ENCODE data around the gene GLT8D1.

Gene GLT8D1

DNA sequence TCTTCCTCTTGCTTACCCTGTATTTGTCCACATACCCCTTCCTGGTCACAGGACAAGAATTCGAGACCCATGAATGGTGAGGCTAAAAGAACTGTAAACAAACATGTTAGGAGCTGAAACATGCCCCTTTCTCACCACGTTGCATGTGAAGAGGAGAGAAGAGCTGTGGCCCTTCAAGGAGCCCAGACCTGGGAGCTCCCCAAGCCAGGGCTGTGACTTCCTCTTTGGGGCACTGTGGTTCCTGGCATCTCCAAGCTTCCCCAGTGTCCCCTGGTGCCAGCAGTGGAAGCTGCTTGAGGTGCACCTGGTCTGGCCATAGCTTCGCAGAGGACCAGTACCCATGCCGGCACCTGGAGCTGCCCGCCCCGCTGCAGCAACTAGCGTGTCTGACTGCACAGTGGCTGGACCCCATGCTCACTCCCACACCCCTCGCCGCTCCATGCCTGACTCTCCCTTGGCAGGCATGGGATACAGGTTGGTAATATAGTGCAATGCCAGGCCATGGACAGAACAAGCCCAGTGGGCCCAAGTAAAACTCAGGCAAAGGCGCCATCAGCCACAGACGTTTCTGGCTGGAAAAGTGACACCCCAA lies 10.2 kb upstream of the GLT8D1 start:
- no peak overlapping the region for H3K9ac ChIP-seq (ENCODE audit: low read length)
- TF ChIP-seq EZH2phosphoT487 (conservative IDR thresholded peaks at IDR 0.05; ENCODE audit: low read length): no peak
- TF ChIP-seq, protein P1, sequence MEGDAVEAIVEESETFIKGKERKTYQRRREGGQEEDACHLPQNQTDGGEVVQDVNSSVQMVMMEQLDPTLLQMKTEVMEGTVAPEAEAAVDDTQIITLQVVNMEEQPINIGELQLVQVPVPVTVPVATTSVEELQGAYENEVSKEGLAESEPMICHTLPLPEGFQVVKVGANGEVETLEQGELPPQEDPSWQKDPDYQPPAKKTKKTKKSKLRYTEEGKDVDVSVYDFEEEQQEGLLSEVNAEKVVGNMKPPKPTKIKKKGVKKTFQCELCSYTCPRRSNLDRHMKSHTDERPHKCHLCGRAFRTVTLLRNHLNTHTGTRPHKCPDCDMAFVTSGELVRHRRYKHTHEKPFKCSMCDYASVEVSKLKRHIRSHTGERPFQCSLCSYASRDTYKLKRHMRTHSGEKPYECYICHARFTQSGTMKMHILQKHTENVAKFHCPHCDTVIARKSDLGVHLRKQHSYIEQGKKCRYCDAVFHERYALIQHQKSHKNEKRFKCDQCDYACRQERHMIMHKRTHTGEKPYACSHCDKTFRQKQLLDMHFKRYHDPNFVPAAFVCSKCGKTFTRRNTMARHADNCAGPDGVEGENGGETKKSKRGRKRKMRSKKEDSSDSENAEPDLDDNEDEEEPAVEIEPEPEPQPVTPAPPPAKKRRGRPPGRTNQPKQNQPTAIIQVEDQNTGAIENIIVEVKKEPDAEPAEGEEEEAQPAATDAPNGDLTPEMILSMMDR (IDR thresholded peaks at IDR 0.05; ENCODE audit: insufficient read depth, low read length, poor library complexity, severe bottlenecking): no peak
- H3K4me2 ChIP-seq (ENCODE audit: low read depth, low read length, poor library complexity, severe bottlenecking): no peak overlapping the region
- H3F3A ChIP-seq (ENCODE audit: insufficient read depth): peaks cover 11% of the 10 kb centered on the region
- no peak overlapping the region for H2AFZ ChIP-seq (ENCODE audit: low read depth, low read length, severe bottlenecking)
- no peaks in the 10 kb centered on the region for H3K27me3 ChIP-seq (ENCODE audit: low read length)
- H3K36me3 ChIP-seq (ENCODE audit: low read length): no peaks in the 10 kb centered on the region; the same call in 1 of the 2 replicates
- H3K27ac ChIP-seq (ENCODE audit: low read depth, low read length): no peak overlapping the region
- no peaks in the 10 kb centered on the region for H3K9me2 ChIP-seq (replicated peaks; ENCODE audit: insufficient read depth, low read length)
- no peaks in the 10 kb centered on the region for H4K20me1 ChIP-seq (ENCODE audit: low read depth, low read length)
- no peak overlapping the region for H3K4me3 ChIP-seq (ENCODE audit: insufficient read depth, low read length, poor library complexity, severe bottlenecking)
- H3K79me2 ChIP-seq (ENCODE audit: insufficient read depth, low read length): no peaks in the 10 kb centered on the region
- no peaks in the 10 kb centered on the region for H3K9me3 ChIP-seq (ENCODE audit: insufficient read depth, low read length)

DNA sequence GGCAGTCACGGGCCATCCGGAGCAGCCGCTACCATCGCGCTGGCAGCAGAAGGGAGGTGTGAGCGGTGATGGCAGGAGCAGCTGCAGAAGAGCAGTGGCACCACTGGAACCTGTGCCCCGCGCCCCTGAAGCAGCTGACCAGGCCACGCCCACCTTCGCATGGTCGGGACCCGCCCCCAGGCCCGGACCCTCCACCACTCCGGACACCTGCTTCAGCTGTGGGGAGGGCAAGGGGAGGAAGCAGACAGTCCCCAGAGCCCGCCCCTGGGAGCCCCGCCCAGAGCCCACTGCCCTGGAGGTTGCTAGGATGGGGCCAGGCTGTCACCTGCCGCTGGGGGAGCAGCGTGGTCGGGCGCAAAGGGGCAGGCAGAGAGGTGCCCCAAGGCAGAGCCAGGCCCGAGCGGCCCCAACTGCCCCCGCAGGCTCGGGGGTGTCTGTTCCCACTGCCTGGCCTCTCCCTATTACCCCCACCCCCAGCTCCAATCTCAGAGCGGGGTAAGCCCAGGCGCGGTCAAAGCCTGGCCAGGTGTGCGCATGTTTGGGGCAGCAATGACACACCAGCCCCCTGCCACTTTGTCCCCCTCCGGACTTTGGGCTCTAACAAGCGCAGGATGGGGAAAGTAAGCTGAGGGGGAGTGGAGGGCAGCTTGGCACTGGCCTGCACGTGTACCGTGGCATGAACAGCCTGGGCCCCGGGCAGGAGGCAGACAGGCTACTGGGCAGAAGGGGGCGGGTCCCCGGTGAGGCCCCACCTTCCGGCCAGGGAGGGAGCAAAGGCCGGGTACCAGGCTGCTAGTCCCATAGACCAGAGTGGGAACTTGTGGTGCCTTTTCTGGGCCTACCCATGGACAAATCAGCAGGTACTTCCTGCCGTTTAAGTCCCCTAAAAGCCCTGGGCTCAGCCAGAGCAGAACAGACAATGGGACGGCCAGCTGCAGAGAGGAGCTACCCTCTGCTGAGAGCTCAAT lies 9.0 kb upstream of the GLT8D1 start:
- H3K4me3 ChIP-seq (ENCODE audit: insufficient read depth, low read length, poor library complexity, severe bottlenecking): no peak overlapping the region
- H3K9me3 ChIP-seq (ENCODE audit: insufficient read depth, low read length): no peaks in the 10 kb centered on the region
- no peaks in the 10 kb centered on the region for H3K27me3 ChIP-seq (ENCODE audit: low read length)
- peaks cover 20% of the 10 kb centered on the region for H3F3A ChIP-seq (ENCODE audit: insufficient read depth)
- no peaks in the 10 kb centered on the region for H4K20me1 ChIP-seq (ENCODE audit: low read depth, low read length)
- H3K27ac ChIP-seq (ENCODE audit: low read depth, low read length): no peak overlapping the region
- no peaks in the 10 kb centered on the region; the same call in 1 of the 2 replicates for H3K36me3 ChIP-seq (ENCODE audit: low read length)
- no peak overlapping the region for H3K4me2 ChIP-seq (ENCODE audit: low read depth, low read length, poor library complexity, severe bottlenecking)
- no peaks in the 10 kb centered on the region for H3K79me2 ChIP-seq (ENCODE audit: insufficient read depth, low read length)
- H3K9me2 ChIP-seq (replicated peaks; ENCODE audit: insufficient read depth, low read length): no peaks in the 10 kb centered on the region
- no peak for TF ChIP-seq EZH2phosphoT487 (conservative IDR thresholded peaks at IDR 0.05; ENCODE audit: low read length)
- TF ChIP-seq, protein P1 (IDR thresholded peaks at IDR 0.05; ENCODE audit: insufficient read depth, low read length, poor library complexity, severe bottlenecking): no peak
- H2AFZ ChIP-seq (ENCODE audit: low read depth, low read length, severe bottlenecking): no peak overlapping the region
- no peak overlapping the region for H3K9ac ChIP-seq (ENCODE audit: low read length)

DNA sequence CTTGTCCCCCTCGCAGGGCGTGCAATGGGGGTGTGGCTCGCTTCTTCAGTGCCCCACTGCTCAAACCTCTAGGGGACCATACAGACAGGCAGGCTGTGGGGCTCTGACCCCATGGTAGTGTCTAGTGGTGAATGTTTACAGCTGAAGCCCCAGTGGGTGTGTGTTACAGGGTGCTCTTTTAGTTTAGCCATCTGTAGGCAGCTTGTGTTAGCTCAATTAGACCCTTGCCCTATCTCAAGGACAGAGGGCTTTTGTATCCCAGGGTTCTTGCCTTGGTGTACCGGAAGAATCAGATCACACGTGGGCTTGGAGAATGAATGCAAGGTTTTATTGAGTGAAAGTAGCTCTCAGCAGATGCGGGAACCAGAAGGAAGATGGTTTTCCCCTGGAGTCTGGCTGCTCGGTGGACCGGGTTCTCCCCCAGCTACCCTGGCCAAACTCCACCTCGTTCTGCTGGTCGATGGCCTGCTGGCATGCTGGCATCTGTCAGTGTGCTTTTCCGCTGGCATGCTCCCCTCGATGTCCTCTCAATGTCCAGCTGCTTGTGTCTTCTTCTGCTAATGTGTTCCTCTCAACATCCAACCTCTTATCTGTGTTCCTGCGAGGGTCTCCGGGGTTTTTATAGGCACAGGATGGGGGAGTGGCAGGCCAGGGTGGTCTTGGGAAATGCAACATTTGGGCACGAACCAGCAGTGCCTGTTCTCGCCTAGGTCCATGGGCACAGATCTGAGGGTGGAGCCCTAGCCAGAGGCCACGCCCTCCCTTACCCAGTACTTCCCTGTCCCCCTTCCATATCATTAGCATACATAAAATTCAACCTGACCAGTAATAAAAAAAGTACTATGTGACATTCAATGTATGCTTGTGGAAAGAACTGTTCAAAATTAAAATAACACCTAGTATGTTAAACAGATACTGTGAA lies 7.0 kb upstream of the GLT8D1 start:
- Histone ChIP-seq H3K79me2 (ENCODE audit: insufficient read depth, low read length) (0 out of 2 replicates have a peak, but pooled peaks cover 5% of the 10 kb centered on the region), H2AFZ (ENCODE audit: low read depth, low read length, severe bottlenecking) (no peak overlapping the region), H3K9me2 (replicated peaks; ENCODE audit: insufficient read depth, low read length) (no peaks in the 10 kb centered on the region), H3K4me2 (ENCODE audit: low read depth, low read length, poor library complexity, severe bottlenecking) (no peak overlapping the region), H3K36me3 (ENCODE audit: low read length) (peaks cover 8% of the 10 kb centered on the region; the same call in 1 of the 2 replicates), H3K4me3 (ENCODE audit: insufficient read depth, low read length, poor library complexity, severe bottlenecking) (no peak overlapping the region), H3K27me3 (ENCODE audit: low read length) (no peaks in the 10 kb centered on the region), H3F3A (ENCODE audit: insufficient read depth) (peaks cover 31% of the 10 kb centered on the region), H3K9me3 (ENCODE audit: insufficient read depth, low read length) (no peaks in the 10 kb centered on the region), H3K27ac (ENCODE audit: low read depth, low read length) (no peak overlapping the region), H4K20me1 (ENCODE audit: low read depth, low read length) (no peaks in the 10 kb centered on the region), H3K9ac (ENCODE audit: low read length) (no peak overlapping the region)
- TF ChIP-seq, protein P1 (IDR thresholded peaks at IDR 0.05; ENCODE audit: insufficient read depth, low read length, poor library complexity, severe bottlenecking): no peak
- no peak for TF ChIP-seq EZH2phosphoT487 (conservative IDR thresholded peaks at IDR 0.05; ENCODE audit: low read length)

Measured in SU-DHL-6 (cell line).